NOMO-1 treated with DMSO at 0.1 percent for 48 hours (cell line): ENCODE data around the gene CPNE8.

ENCODE experiments used
- DNase-seq: peaks from one replicate; lab custom pipeline; 2025; ENCODE audit not compliant: unreplicated experiment; lab: John Stamatoyannopoulos, UW

Gene CPNE8

GRCh38 chr12:38905480-38906351 lies at the start of gene CPNE8:
TSS of gene CPNE8 (minus strand) at chr12:38905591. CDS start at chr12:38905534, 57 bp downstream.
- peak; percentile 67 for DNase-seq

DNA sequence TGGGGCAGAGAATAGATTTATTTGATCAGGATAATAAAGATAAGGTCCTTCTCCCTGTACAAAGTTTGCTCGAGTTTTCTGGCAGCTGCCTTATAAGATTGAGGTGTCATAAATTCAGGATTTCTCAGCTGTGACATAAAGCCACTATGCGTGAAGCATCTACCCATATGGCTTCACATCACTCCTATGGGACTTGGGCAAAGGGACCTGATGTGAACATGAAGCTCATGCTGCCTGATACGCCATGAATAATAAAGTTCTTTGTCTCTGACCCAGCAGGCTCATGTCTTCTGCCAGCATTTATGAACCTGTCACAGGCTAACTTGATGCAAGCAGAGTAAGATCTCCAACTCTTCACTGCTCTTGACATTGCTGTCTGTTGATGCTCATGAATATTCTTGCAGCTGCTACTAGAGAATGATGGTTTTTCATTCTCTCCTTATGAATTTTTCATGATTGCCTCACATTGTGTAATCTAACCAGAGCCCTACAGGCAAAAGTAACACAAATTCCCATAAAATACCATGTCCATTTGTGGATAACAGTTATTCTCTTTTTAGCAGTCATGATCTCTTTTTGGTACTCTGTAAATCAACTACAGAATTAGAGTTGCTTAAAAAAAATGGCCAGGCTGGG lies 49.0 kb upstream of the CPNE8 start:
- no peak for DNase-seq

DNA sequence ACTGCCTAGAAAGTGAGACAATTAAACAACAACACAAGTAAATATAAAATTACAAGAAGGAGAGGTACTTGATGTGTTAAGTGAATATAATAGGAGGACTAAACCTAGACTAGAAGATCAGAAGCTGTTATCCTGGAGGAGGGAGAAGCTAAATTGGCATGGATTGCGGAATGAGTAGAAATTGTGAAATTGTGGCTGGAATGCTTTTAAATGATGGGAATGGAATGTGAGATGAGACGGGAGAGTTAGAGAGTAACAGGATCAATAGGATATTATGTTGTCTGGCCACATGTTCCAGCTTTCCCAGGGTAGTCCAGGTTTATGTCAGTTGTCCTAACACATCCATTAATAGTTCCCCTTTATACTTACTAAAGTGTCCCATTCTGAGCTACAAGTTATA lies 44.0 kb upstream of the CPNE8 start:
- DNase-seq = no peak

DNA sequence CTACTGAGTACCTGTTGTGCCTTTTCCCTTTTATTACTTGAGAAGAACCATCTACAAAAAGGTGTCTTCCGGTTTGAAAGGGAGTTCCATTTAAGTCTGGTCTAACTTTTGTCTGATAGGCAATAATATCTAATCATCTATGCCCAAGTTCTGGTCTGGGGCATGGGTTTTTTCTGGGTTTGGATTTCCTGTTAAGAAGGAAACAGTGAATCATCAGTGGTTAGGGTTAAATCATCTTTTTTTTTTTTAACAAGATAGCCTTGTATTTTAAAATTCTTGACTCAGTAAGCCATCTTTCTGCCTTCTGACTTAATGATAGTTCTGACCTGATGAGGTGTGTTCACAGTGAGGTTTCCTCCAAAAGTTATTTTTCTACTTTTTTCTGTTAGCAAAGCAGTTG lies 29.3 kb upstream of the CPNE8 start:
- no peak for DNase-seq

GRCh38 chr12:38934078-38934584 lies 28.7 kb upstream of the CPNE8 start:
- no peak for DNase-seq

DNA sequence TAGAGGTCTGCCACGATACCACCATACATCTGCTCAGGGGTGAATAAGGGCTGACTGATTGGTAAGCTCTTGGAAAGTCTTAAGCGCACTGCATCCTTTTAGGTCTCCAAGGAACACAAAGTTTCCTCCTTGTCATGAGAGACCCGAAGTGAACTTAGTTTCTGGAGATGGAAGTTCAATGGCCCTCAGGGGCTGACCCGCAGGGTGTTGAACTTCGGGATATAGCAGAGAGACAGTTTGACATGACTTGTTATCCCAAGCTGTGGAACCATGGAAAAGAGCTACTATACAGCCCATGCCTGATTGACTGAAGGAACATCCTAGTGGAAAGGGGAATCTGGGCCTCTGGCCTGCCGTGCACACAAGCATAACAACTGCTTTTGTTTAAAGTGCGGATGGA lies 26.9 kb upstream of the CPNE8 start:
- DNase-seq = no peak

GRCh38 chr12:38931461-38931860 lies 26.1 kb upstream of the CPNE8 start:
- DNase-seq = no peak

GRCh38 chr12:38930990-38931389 lies 25.6 kb upstream of the CPNE8 start:
- DNase-seq = no peak

DNA sequence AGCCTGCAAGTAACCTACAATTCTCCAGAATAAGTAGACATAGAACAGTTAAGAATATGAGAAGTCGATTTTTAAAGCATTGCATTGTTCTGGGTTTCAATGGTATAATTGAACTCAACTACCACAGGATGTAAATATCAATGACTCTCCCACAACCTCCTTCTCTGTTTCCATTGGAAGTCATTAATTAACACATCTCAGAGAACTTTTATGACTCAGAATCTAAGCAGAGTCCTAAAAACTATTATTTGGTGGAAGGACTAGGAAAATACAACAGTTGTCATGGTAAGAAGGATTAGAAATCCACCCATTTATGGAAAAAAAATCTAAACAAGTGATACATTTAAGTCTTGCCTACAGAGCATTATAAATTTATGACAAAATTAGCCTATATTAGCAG lies 21.1 kb upstream of the CPNE8 start:
- DNase-seq = no peak

DNA sequence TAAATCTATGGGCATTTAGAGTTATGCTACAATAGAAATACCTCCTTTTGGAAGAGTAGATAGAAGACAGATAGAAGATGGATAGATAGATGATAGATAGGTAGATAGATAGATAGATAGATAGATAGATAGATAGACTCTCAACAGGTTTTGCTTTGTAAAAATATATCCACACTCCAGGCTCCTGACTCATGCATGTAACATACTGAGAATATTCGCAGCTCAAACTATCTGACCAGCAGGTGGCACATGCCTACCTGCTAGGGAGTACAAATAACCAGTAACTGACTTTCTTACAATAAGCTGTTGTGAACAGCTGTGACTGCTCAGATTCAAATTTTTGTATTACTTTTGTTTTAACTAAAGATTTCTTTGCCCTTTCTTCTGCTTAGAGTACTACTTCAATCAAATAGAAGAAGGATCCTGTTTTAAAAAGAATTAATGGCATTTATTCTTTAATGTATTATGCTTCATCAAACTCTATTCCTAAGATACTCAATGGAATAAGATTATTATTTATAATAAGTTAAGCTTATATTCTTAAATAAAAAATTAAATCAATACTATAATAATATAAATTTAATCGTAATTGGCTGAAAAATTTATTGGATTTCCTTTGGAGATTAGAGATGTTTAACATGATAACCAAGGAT lies 15.8 kb upstream of the CPNE8 start:
- peak; percentile 71 for DNase-seq

DNA sequence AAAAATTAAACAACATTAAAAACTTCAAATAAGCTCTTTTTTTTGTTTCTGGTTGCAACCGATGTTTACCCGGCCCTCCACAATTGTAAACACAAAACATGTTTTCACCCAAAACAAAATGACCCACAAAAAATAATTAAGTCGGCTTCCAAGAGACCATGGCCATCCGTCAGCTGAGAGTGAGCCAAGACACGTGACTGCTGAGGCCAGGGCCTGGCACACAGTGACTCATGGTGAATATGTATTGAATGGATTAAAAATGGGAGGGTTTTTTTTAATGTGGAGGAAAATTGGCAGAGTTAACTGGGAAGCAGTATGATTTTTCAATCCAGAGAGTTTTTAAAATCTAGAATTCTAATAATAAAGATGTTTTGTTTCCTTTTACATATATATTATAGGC lies 13.8 kb upstream of the CPNE8 start:
- no peak for DNase-seq

GRCh38 chr12:38915429-38916182 lies 10.2 kb upstream of the CPNE8 start:
- peak; percentile 65 for DNase-seq

GRCh38 chr12:38912116-38912515 lies 6.7 kb upstream of the CPNE8 start:
- no peak for DNase-seq

- DNase-seq = no peak
Observed at GRCh38 chr12:38911611-38912010, 6.2 kb upstream of the CPNE8 start.

GRCh38 chr12:38907201-38907923 lies 2.0 kb upstream of the CPNE8 start:
- no peak for DNase-seq

GRCh38 chr12:38906482-38907200 lies 1.2 kb upstream of the CPNE8 start:
- peak; percentile 90 for DNase-seq

- peak; percentile 94 for DNase-seq
Observed at GRCh38 chr12:38904537-38905479, 583 bp downstream of the CPNE8 start.

- peak; percentile 40 for DNase-seq
Observed at GRCh38 chr12:38903596-38903995, 1.8 kb downstream of the CPNE8 start.
